Stimulated activated CD4-positive, alpha-beta T cell treated with anti-CD3 and anti-CD28 coated beads, TNF-alpha, amount 100 ng/mL, for 24 hours (primary cell): ENCODE results near the gene PGLYRP2.

ENCODE experiments used
- DNase-seq, 3 experiments: peaks; one replicate each; pipeline ENCODE4 v3.0.0-alpha.2; 2020; ENCODE audit warnings: low read depth in 3 of 3

The PGLYRP2 gene

GRCh38 chr19:15456871-15457700, 22.2 kb downstream of the PGLYRP2 start:
- DNase-seq, result no peak

- DNase-seq, result no peak
These were observed 22.9 kb downstream of the PGLYRP2 start for GRCh38 chr19:15456441-15456840.

GRCh38 chr19:15455996-15456395, 23.3 kb downstream of the PGLYRP2 start:
- no peak for DNase-seq

- no peak for DNase-seq
These were observed 25.1 kb downstream of the PGLYRP2 start for GRCh38 chr19:15453906-15454860.

GRCh38 chr19:15453091-15453578, 26.2 kb downstream of the PGLYRP2 start:
- no peak for DNase-seq

GRCh38 chr19:15452111-15453047, 26.9 kb downstream of the PGLYRP2 start:
- DNase-seq, result no peak

GRCh38 chr19:15450528-15450890, 28.8 kb downstream of the PGLYRP2 start:
- DNase-seq, result no peak

- peak; percentile 64 to 82 (median 72) for DNase-seq
These were observed 29.4 kb downstream of the PGLYRP2 start, which contains the start of gene WIZ for GRCh38 chr19:15449620-15450527. WIZ (minus strand) TSS chr19:15449956; CDS start chr19:15448307, 1,649 bp downstream.

- no peak for DNase-seq
These were observed 30.3 kb downstream of the PGLYRP2 start for GRCh38 chr19:15448778-15449619.

GRCh38 chr19:15448044-15448777, 31.1 kb downstream of the PGLYRP2 start:
- no peak for DNase-seq

- DNase-seq, result no peak
These were observed 32.2 kb downstream of the PGLYRP2 start for GRCh38 chr19:15447057-15447456.

GRCh38 chr19:15445807-15446376, 33.4 kb downstream of the PGLYRP2 start:
- DNase-seq, result no peak

GRCh38 chr19:15445227-15445605, 34.1 kb downstream of the PGLYRP2 start:
- DNase-seq, result no peak

- no peak for DNase-seq
These were observed 34.6 kb downstream of the PGLYRP2 start for GRCh38 chr19:15444505-15445226.

GRCh38 chr19:15443838-15444237, 35.5 kb downstream of the PGLYRP2 start:
- no peak for DNase-seq

- DNase-seq, result no peak
These were observed 36.0 kb downstream of the PGLYRP2 start for GRCh38 chr19:15443325-15443724.

- DNase-seq, result no peak
These were observed 37.0 kb downstream of the PGLYRP2 start for GRCh38 chr19:15442142-15442920.
